Heart left ventricle (tissue), 13 donors: ENCODE measurements around the gene BTBD16.

ENCODE experiments used
- POLR2A ChIP-seq, 2 donors: fragments of 450-650 bp; IDR thresholded peaks; one replicate each; pipeline ENCODE4 v1.6.1; 2017; ENCODE audit warnings: antibody characterized with exemption in 2 of 2, mild to moderate bottlenecking in 2 of 2, moderate library complexity in 2 of 2
- TF ChIP-seq, protein P1 (sequence below), 12 donors: fragments of 200-600 bp; sonication (generic) in 4 of 12; IDR thresholded peaks; one replicate each; pipeline versions ENCODE4 v1.5.0 to v1.8.0; 2018 to 2022; ENCODE audit warnings: antibody characterized with exemption in 12 of 12, mild to moderate bottlenecking in 5 of 12
- donor health status: ischemic (EF 13 %, LVEDD 7.1; RV severe dilation, severe dysfunction).
- donor health status: DM: no; HTN: yes; CAD: no.
- donor health status: DM: no; HTN: no; CAD: no.
- donor health status: ischemic (EF 25% LVEDD 6.9; RV normal size, moderate dysfunction).
- donor health status: ischemic (EF 25% LVEDD 5.7; RV mildly dilated, moderate dysfunction).
- donor health status: ischemic (EF 35%, LVEDD 5.7; RV mildly dilated, moderate dysfunction).
- donor health status: nonischemic (EF 11% LVEDD 7.7; RV severe dilation, severe dysfunction).
- donor health status: DM: yes; HTN: yes; CAD: no.
- donor health status: PGD.
- donor health status: ischemic (EF 29% LVEDD 5.4; RV normal size, mild dysfunction).
- donor health status: nonischemic (EF 23%, LVEDD 6.1; RV moderate dilation, normal function).

DNA sequence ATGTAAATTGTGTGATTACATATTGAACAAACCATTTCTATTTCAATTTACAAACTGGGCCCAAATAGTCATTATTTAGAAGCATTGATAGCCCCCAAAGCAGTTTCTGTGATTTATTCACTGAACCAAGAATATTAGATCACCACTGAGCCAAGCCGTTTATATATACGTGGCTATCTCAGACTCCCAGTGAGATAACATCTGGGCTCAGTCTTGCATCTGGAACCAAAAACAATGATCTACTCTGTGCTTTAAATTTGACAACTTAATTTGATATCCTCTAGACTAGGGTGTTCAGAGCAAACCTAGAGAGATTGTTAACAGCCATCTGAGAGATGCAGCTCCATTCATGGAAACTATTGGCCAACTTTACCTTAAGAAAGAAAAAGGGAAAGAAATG is 41.4 kb upstream of the BTBD16 start:
- TF ChIP-seq, protein P1, sequence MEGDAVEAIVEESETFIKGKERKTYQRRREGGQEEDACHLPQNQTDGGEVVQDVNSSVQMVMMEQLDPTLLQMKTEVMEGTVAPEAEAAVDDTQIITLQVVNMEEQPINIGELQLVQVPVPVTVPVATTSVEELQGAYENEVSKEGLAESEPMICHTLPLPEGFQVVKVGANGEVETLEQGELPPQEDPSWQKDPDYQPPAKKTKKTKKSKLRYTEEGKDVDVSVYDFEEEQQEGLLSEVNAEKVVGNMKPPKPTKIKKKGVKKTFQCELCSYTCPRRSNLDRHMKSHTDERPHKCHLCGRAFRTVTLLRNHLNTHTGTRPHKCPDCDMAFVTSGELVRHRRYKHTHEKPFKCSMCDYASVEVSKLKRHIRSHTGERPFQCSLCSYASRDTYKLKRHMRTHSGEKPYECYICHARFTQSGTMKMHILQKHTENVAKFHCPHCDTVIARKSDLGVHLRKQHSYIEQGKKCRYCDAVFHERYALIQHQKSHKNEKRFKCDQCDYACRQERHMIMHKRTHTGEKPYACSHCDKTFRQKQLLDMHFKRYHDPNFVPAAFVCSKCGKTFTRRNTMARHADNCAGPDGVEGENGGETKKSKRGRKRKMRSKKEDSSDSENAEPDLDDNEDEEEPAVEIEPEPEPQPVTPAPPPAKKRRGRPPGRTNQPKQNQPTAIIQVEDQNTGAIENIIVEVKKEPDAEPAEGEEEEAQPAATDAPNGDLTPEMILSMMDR (IDR thresholded peaks at IDR 0.05), result no peak
- TF ChIP-seq POLR2A (IDR thresholded peaks at IDR 0.05), result no peak
